ENCODE results near the gene LRRC25. TPM values are rescaled to one million over a fixed set of nuclear protein-coding genes. Genes with fewer than 3 reads are reported as not detected.

Gene LRRC25
- total RNA-seq, 1 donor from 2014 or later: not detected

GRCh38 chr19:18430417-18431144 is 33.2 kb upstream of the LRRC25 start:
- peak overlapping the region; percentile 82 for H3K4me3 Mint-ChIP-seq
- peaks cover 24% of the 10 kb centered on the region for H3K4me1 Mint-ChIP-seq
- H3K9me3 Mint-ChIP-seq: no peaks in the 10 kb centered on the region
- peaks cover 4% of the 10 kb centered on the region for H3K27me3 Mint-ChIP-seq (ENCODE audit: low read depth)
- TF ChIP-seq CTCF (conservative IDR thresholded peaks at IDR 0.05): no peak
- DNase-seq (ENCODE audit: low read depth, low spot score): no peak
- H3K36me3 Mint-ChIP-seq (ENCODE audit: low read depth): no peaks in the 10 kb centered on the region
- H3K27ac Mint-ChIP-seq (ENCODE audit: unreplicated experiment): no peak overlapping the region

GRCh38 chr19:18429717-18430416 is 32.4 kb upstream of the LRRC25 start:
- H3K27me3 Mint-ChIP-seq (ENCODE audit: low read depth): peaks cover 3% of the 10 kb centered on the region
- H3K4me1 Mint-ChIP-seq: peaks cover 24% of the 10 kb centered on the region
- TF ChIP-seq CTCF (conservative IDR thresholded peaks at IDR 0.05): no peak
- no peak for DNase-seq (ENCODE audit: low read depth, low spot score)
- H3K36me3 Mint-ChIP-seq (ENCODE audit: low read depth): no peaks in the 10 kb centered on the region
- H3K4me3 Mint-ChIP-seq: peak overlapping the region; percentile 82
- no peak overlapping the region for H3K27ac Mint-ChIP-seq (ENCODE audit: unreplicated experiment)
- H3K9me3 Mint-ChIP-seq: no peaks in the 10 kb centered on the region

- H3K27ac Mint-ChIP-seq (ENCODE audit: unreplicated experiment): no peak overlapping the region
- peak; percentile 19 for TF ChIP-seq CTCF (conservative IDR thresholded peaks at IDR 0.05)
- H3K9me3 Mint-ChIP-seq: no peaks in the 10 kb centered on the region
- H3K4me3 Mint-ChIP-seq: peak overlapping the region; percentile 68
- H3K27me3 Mint-ChIP-seq (ENCODE audit: low read depth): no peaks in the 10 kb centered on the region
- no peaks in the 10 kb centered on the region for H3K36me3 Mint-ChIP-seq (ENCODE audit: low read depth)
- peak; percentile 81 for DNase-seq (ENCODE audit: low read depth, low spot score)
- peaks cover 19% of the 10 kb centered on the region for H3K4me1 Mint-ChIP-seq
These were observed 31.6 kb upstream of the LRRC25 start for GRCh38 chr19:18428787-18429674.

GRCh38 chr19:18428173-18428786 is 30.9 kb upstream of the LRRC25 start:
- no peak overlapping the region for H3K27ac Mint-ChIP-seq (ENCODE audit: unreplicated experiment)
- H3K4me1 Mint-ChIP-seq: peaks cover 22% of the 10 kb centered on the region
- H3K4me3 Mint-ChIP-seq: peak overlapping the region; percentile 68
- H3K9me3 Mint-ChIP-seq: no peaks in the 10 kb centered on the region
- no peaks in the 10 kb centered on the region for H3K27me3 Mint-ChIP-seq (ENCODE audit: low read depth)
- no peak for TF ChIP-seq CTCF (conservative IDR thresholded peaks at IDR 0.05)
- H3K36me3 Mint-ChIP-seq (ENCODE audit: low read depth): no peaks in the 10 kb centered on the region
- no peak for DNase-seq (ENCODE audit: low read depth, low spot score)

- Mint-ChIP-seq H3K36me3 (ENCODE audit: low read depth) (no peaks in the 10 kb centered on the region), H3K27ac (ENCODE audit: unreplicated experiment) (peak overlapping the region; percentile 35), H3K4me3 (no peak overlapping the region), H3K27me3 (ENCODE audit: low read depth) (peaks cover 2% of the 10 kb centered on the region), H3K4me1 (peaks cover 27% of the 10 kb centered on the region), H3K9me3 (no peaks in the 10 kb centered on the region)
- DNase-seq (ENCODE audit: low read depth, low spot score): no peak
- no peak for TF ChIP-seq CTCF (conservative IDR thresholded peaks at IDR 0.05)
These were observed 30.3 kb upstream of the LRRC25 start for GRCh38 chr19:18427743-18428113.

All from neural crest cell (in vitro differentiated cells).